LNCaP clone FGC (cell line): ENCODE results near the gene KRT4.

Source experiments
- DNase-seq: peaks from one replicate; pipeline ENCODE4 v3.0.0-alpha.2; 2011; ENCODE audit warnings: low read depth
- H3K4me3 ChIP-seq: 2 replicates; pipeline ENCODE4 v1.5.1; 2011; ENCODE audit warnings: mild to moderate bottlenecking, low read depth, low read length, control low read depth
- CTCF ChIP-seq: IDR thresholded peaks from 2 replicates; pipeline ENCODE4 v1.5.1; 2012; ENCODE audit warnings: mild to moderate bottlenecking; ENCODE audit not compliant: control insufficient read depth, insufficient read depth; ENCODE audit errors: extremely low read depth

KRT4 gene

GRCh38 chr12:52836491-52837412, 22.8 kb upstream of the KRT4 start:
- DNase-seq: no peak
- H3K4me3 ChIP-seq: no peak overlapping the region
- no peak for TF ChIP-seq CTCF

GRCh38 chr12:52836042-52836466, 22.1 kb upstream of the KRT4 start:
- no peak overlapping the region for H3K4me3 ChIP-seq
- no peak for DNase-seq
- no peak for TF ChIP-seq CTCF

GRCh38 chr12:52835271-52836041, 21.5 kb upstream of the KRT4 start:
- DNase-seq: no peak
- H3K4me3 ChIP-seq: no peak overlapping the region
- no peak for TF ChIP-seq CTCF

GRCh38 chr12:52834727-52835001, 20.7 kb upstream of the KRT4 start:
- H3K4me3 ChIP-seq: no peak overlapping the region
- TF ChIP-seq CTCF: no peak
- no peak for DNase-seq

GRCh38 chr12:52833922-52834726, 20.2 kb upstream of the KRT4 start, which contains the start of gene KRT79:
KRT79 (minus strand) TSS chr12:52834311; CDS start chr12:52834260, 51 bp downstream.
- DNase-seq: no peak
- no peak for TF ChIP-seq CTCF
- H3K4me3 ChIP-seq: no peak within 1 kb of the TSS

- TF ChIP-seq CTCF: no peak
- DNase-seq: no peak
- no peak overlapping the region for H3K4me3 ChIP-seq
Measured at GRCh38 chr12:52832985-52833905, 19.3 kb upstream of the KRT4 start.
